ENCODE measurements around the gene TMPRSS3.

The TMPRSS3 gene

DNA sequence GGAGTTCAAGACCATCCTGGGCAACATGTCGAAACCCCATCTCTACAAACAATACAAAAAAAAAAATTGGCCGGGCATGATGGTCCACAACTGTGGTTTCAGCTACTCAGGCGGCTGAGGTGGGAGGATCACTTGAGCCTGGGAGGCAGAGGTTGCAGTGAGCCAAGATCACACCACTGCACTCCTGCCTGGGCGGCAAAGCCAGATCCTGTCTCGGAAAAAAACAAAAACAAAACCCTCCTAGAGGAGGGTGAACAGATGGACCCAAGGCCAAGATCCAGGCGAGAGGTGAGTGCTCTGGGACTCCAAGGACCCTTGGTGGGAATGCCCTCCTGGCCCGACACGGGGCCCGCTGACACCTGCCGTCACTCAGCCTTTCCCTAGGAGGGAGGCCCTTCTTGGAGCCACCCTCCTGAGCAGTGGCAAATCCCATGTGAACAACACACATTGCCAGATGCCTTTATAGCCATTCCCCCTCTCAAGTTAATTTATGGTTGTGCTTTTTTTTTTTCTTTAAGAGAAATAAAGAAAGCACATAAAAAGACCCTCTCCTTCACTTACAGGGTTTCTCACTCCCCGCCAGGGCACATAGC, 45.4 kb downstream of the TMPRSS3 start:
- no peak for DNase-seq (ENCODE audit: low read depth)

DNA sequence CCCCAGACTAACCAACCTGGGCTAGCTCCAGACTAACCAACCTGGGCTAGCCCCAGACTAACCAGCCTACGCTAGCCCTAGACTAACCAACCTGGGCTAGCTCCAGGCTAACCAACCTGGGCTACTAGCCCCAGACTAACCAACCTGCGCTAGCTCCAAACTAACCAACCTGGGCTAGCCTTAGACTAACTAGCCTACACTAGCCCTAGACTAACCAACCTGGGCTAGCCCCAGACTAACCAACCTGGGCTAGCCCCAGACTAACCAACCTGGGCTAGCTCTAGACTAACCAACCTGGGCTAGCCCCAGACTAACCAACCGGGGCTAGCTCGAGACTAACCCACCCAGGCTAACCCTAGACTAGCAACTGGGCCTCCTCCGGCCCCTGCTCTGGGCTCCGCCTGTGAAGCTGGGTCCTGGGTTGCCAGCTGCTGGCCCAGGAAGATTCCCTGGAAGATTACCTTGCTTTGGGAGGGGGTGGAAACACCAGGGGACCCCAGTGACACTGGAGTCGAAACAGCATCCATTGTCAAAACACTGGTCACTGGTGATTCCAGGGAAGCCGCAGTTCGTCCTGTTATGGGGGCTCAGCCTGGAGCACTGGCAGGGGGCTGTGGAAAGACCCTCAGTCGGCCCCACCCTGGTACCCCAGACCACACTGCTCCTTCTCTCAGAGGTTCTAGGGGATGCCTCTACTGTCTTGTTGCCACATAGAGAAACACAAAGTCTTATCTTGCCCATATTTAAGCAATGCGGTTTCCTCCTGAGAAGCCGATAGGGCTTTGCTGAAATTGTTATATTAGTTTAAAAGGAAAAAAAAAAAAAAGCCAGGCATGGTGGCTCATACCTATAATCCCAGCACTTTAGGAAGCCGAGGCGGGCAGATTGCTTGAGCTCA, 46.2 kb downstream of the TMPRSS3 start:
- no peak for DNase-seq (ENCODE audit: low read depth)

GRCh38 chr21:42348762-42349161, 47.1 kb downstream of the TMPRSS3 start:
- DNase-seq (ENCODE audit: low read depth), result no peak

DNA sequence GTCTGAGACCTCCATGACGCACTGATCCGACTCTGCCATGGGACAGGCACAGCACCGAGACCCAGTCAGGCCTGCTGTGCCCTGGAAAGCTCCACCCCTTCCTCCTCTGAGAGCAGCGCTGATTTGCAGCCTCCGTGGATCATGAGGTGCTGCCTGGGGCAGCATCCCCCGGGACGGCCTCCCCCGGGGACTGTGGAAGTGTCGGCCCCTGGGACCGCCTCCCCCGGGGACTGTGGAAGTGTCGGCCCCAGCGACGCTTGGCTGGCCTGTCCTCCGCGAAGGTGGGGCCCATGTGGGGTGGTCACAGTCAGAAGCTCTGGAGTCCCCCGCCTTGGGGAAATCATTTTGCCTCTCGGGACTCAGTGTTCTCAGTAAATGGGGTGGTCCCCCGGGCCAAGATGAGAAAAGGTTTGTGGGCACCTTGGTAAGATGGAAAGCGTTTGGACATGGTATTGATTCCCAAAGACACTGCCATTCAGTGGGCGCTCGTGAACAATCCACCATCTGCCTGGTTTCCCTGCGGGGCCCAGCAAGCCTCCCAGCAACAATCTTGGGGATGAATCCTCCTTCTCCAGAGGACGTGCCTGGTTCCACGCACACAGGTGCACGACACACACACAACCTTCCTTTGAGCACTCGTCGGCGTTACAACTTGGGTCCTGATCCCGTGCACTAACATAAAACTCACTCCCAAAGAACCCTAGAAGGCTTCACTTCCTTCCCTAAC, 48.1 kb downstream of the TMPRSS3 start:
- no peak for DNase-seq (ENCODE audit: low read depth)

- DNase-seq (ENCODE audit: low read depth), result no peak
Measured at GRCh38 chr21:42346866-42347600, 48.8 kb downstream of the TMPRSS3 start.

GRCh38 chr21:42346441-42346840, 49.4 kb downstream of the TMPRSS3 start:
- DNase-seq (ENCODE audit: low read depth), result no peak

- DNase-seq (ENCODE audit: low read depth), result no peak
Measured at GRCh38 chr21:42344631-42345030, 51.2 kb downstream of the TMPRSS3 start.

GRCh38 chr21:42343963-42344510, 51.8 kb downstream of the TMPRSS3 start:
- DNase-seq (ENCODE audit: low read depth), result no peak

GRCh38 chr21:42343556-42343955, 52.3 kb downstream of the TMPRSS3 start:
- no peak for DNase-seq (ENCODE audit: low read depth)

GRCh38 chr21:42343101-42343500, 52.8 kb downstream of the TMPRSS3 start:
- no peak for DNase-seq (ENCODE audit: low read depth)

GRCh38 chr21:42341776-42342542, 53.9 kb downstream of the TMPRSS3 start:
- DNase-seq (ENCODE audit: low read depth), result no peak

DNA sequence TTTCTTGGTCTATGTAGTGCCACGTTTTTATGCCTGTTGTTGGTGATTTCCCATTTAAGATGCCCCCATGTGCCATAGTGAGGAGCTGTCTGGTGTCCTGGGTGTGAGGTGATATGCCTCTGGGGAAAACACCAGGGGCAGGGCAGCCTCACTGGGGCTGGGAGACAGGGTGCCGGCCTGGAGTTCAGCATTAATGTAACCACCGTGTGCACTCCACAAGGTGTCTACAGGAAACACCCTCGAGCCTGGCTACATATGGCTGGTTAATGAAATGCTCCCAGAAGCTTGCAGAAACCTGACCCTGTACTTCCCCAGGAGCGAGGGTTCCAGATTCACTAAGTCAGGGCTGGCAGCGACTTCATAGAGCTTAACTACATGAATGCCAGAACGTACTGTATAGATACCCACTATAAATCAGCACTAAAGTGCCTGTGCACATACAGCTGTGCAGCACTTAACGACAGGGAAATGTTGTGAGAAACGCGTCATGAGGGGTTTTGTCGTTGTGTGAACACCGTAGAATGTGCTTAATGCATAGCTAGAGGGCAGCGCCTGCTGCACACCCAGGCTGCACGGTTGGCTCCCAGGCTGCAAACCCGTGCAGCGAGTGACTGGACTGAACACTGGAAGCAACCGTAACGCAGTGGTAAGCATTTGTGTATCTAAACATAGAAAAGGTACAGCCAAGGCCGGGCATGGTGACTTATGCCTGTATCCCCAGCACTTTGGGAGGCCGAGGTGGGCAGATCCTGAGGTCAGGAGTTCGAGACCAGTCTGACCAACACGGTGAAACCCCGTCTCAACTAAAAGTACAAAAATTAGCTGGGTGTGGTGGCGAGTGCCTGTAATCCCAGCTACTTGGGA, 55.4 kb downstream of the TMPRSS3 start:
- no peak for DNase-seq (ENCODE audit: low read depth)

DNA sequence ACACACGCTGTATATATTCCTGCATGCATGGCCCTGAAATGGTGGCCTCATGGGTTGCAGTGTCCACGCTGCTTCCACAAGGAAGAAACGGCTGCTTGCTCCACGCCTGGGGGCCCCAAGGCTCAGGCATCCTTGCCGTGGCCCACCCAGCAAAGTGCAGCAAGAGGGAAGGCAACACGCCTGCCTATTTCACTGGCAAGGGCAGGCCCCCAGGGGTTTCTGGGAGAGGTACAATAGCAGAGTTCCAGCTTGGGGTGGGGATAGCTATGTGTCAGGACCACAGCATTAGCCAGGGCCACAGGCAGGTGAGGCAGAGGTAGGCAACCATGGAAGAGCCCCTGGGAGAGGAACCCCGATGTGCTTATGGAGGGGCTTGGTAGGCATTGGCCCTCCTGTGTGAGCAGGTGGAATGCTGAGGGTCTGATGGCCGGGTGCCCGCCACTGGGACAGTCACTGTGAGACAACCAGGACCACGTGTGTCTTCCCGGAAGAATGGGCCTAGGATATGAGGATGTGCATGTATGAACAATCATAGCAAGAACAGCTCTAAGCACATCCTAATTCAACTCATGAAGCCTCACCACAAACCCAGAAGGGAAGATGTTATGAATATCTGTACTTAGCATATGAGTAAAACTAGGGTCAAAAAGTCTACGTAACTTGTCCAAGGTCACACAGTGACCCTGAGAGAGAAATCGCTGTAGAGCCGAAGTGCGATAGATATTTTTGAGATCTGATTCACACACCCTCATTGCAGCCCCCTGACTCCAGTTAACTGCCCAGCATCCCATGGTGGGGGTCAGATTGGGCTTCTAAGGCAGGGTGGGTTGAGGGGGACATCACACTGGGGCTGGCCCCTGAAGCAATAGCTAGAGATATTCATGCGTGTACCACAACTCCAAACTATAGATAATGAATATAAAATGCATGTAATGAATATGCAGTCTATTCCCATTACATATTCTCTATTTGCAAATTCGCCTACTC, 56.8 kb downstream of the TMPRSS3 start:
- no peak for DNase-seq (ENCODE audit: low read depth)

- peak; percentile 81 for DNase-seq (ENCODE audit: low read depth)
Measured at GRCh38 chr21:42337830-42338728, 57.8 kb downstream of the TMPRSS3 start.

DNA sequence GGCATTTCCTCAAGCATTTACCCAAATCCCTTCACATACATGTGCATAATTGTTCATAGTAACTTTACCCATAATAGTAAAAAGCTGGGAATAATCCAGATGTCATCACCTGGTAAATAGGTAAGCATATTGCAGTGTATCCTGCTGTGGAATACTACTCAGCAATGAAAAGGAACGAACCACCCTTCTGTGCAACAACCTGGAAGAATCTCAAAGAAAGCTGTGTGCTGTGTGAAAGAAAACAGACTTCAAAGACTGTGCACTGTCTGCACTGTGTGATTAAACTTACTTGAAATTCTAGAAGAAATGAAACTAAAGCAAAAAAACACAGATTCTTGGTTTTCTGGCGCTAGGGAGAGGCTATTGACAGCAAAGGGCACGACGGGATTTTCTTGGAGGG, 58.6 kb downstream of the TMPRSS3 start:
- no peak for DNase-seq (ENCODE audit: low read depth)

DNA sequence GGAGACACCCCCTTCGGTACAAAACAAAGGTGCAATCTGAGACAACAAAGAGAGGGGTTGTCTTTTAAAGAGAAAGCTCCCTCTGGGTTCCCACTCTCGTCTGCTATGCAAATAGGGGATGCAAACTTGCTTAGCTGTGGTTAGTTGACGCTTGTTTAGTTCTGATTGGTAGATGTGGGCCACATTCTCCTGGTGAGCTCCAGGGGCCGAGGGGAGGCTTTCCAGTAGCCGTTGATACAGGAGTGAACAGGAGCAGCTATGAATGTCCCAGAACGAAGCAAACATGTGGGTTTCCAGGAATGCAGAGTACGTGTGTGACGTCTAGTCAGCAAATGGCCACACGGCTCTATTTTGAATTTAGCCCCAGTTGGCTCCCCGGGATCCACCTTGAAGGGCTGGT, 59.8 kb downstream of the TMPRSS3 start:
- DNase-seq (ENCODE audit: low read depth), result no peak

DNA sequence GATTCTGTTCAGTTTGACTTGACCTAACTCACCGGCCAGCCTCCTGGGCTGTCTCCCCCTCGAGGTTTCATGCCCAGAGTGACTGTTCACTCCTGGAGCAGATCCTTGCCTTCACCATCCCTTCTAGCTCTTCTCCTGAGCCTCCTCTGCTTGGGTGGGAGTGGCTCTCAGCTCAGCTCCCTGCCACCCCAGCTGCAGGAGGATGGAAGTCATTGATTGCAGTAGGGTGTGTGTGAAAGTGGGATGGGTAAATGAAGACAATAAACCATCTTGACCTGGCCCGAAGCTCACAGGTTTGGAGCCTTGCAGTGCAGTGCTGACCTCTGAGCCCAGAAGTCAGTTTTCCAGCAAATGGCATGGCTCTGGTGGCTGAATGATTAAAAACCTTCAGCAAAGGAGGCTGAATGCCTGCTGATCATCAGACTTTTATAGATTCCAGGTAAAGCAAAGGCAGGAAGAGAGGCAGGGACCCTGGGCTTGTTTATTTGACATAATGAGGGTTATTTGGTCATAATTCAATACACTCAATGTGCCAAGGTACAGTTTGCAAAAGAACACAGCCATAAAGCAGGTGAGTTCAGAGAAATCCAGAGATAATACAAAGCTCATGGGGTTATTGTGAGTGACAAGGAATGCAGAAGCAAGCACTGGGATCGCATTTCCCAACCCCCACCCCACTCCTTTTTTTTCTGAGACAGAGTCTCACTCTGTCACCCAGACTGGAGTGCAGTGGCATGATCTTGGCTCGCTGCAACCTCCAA, 63.1 kb downstream of the TMPRSS3 start:
- no peak for DNase-seq (ENCODE audit: low read depth)
